ENCODE measurements around the gene APBB2.

Gene APBB2

GRCh38 chr4:41215969-41216293, 1.6 kb upstream of the APBB2 start:
- no peak for DNase-seq (ENCODE audit: low read depth, low spot score)

- DNase-seq (ENCODE audit: low read depth, low spot score) = no peak
These were observed 813 bp upstream of the APBB2 start for GRCh38 chr4:41215155-41215554.

- no peak for DNase-seq (ENCODE audit: low read depth, low spot score)
These were observed 444 bp upstream of the APBB2 start for GRCh38 chr4:41214825-41215146.

- no peak for DNase-seq (ENCODE audit: low read depth, low spot score)
These were observed 662 bp downstream of the APBB2 start for GRCh38 chr4:41213625-41214135.

GRCh38 chr4:41212616-41213203, 1.6 kb downstream of the APBB2 start:
- no peak for DNase-seq (ENCODE audit: low read depth, low spot score)

GRCh38 chr4:41211951-41212615, 2.3 kb downstream of the APBB2 start:
- DNase-seq (ENCODE audit: low read depth, low spot score) = no peak

- no peak for DNase-seq (ENCODE audit: low read depth, low spot score)
These were observed 4.4 kb downstream of the APBB2 start for GRCh38 chr4:41209901-41210300.

- no peak for DNase-seq (ENCODE audit: low read depth, low spot score)
These were observed 5.2 kb downstream of the APBB2 start for GRCh38 chr4:41209187-41209586.

GRCh38 chr4:41207291-41207831, 7.0 kb downstream of the APBB2 start:
- no peak for DNase-seq (ENCODE audit: low read depth, low spot score)

- DNase-seq (ENCODE audit: low read depth, low spot score) = no peak
These were observed 8.4 kb downstream of the APBB2 start for GRCh38 chr4:41205854-41206460.

GRCh38 chr4:41205130-41205529, 9.2 kb downstream of the APBB2 start:
- DNase-seq (ENCODE audit: low read depth, low spot score) = no peak

- DNase-seq (ENCODE audit: low read depth, low spot score) = no peak
These were observed 9.9 kb downstream of the APBB2 start for GRCh38 chr4:41204400-41204978.

GRCh38 chr4:41203841-41204240, 10.5 kb downstream of the APBB2 start:
- DNase-seq (ENCODE audit: low read depth, low spot score) = no peak

- DNase-seq (ENCODE audit: low read depth, low spot score) = no peak
These were observed 11.3 kb downstream of the APBB2 start for GRCh38 chr4:41202820-41203568.

- no peak for DNase-seq (ENCODE audit: low read depth, low spot score)
These were observed 12.0 kb downstream of the APBB2 start for GRCh38 chr4:41202356-41202755.

GRCh38 chr4:41200486-41201017, 13.8 kb downstream of the APBB2 start:
- no peak for DNase-seq (ENCODE audit: low read depth, low spot score)

GRCh38 chr4:41199788-41200187, 14.6 kb downstream of the APBB2 start:
- DNase-seq (ENCODE audit: low read depth, low spot score) = no peak

- DNase-seq (ENCODE audit: low read depth, low spot score) = no peak
These were observed 16.3 kb downstream of the APBB2 start for GRCh38 chr4:41197996-41198395.

- no peak for DNase-seq (ENCODE audit: low read depth, low spot score)
These were observed 16.8 kb downstream of the APBB2 start for GRCh38 chr4:41197495-41197894.

GRCh38 chr4:41196633-41197332, 17.6 kb downstream of the APBB2 start:
- no peak for DNase-seq (ENCODE audit: low read depth, low spot score)

GRCh38 chr4:41192136-41192535, 22.2 kb downstream of the APBB2 start:
- no peak for DNase-seq (ENCODE audit: low read depth, low spot score)

All from brain pericyte (primary cell).